GM21786 (cell line): Measurements from ENCODE around the gene REPIN1.
A peak's percentile ranks its signal among the peaks of the same experiment; 100 is the strongest.

ENCODE experiments used
- ATAC-seq: cut with Tn5 transposase; IDR thresholded peaks from one replicate; pipeline ENCODE4 v1.9.1; 2021; ENCODE audit not compliant: unreplicated experiment

The REPIN1 gene

GRCh38 chr7:150420242-150420641, 51.6 kb downstream of the REPIN1 start:
- no peak for ATAC-seq

GRCh38 chr7:150420987-150421674, 52.5 kb downstream of the REPIN1 start:
- peak; percentile 99 for ATAC-seq

GRCh38 chr7:150421831-150422230, 53.2 kb downstream of the REPIN1 start:
- ATAC-seq: no peak
